Right atrium auricular region (tissue), 2 donors: Measurements from ENCODE around the gene PPP1CB. TPM values are rescaled to one million over a fixed set of nuclear protein-coding genes. Genes with fewer than 3 reads are reported as not detected.
A peak's percentile ranks its signal among the peaks of the same experiment; 100 is the strongest.

Experiments used
- DNase-seq: peaks from one replicate; pipeline ENCODE4 v3.0.0-alpha.2; 2019; ENCODE audit warnings: low spot score
- H3K27ac ChIP-seq, 2 donors: fragments of 200-600 bp; sonication (generic); 1 replicate in 1 of 2; 2 replicates in 1 of 2; pipeline ENCODE4 v1.5.1; 2016 to 2019
- H3K27me3 ChIP-seq, 2 donors: fragments of 200-600 bp; sonication (generic); one replicate each; pipeline versions ENCODE4 v1.5.1 to v1.6.0; 2017 to 2019
- H3K36me3 ChIP-seq: fragments of 200-600 bp; sonication (generic); one replicate; pipeline ENCODE4 v1.5.1; 2016
- H3K4me1 ChIP-seq, 2 donors: fragments of 200-600 bp; sonication (generic); one replicate each; pipeline versions ENCODE4 v1.5.1 to v1.6.0; 2017 to 2019
- H3K4me3 ChIP-seq, 2 donors: fragments of 200-600 bp; sonication (generic); 1 replicate in 1 of 2; 2 replicates in 1 of 2; pipeline ENCODE4 v1.5.1; 2017 to 2019; ENCODE audit warnings: mild to moderate bottlenecking in 1 of 2, moderate library complexity in 1 of 2
- H3K9me3 ChIP-seq, 2 donors: fragments of 200-600 bp; sonication (generic); one replicate each; pipeline ENCODE4 v1.5.1; 2019
- total RNA-seq, 2 donors: library from RNA; depleted of rRNA; stranded (reverse); fragments of >200 nt; gene quantifications; one replicate each; pipeline ENCODE4 v1.1.0, GENCODE V29; 2016
- TF ChIP-seq, protein P1 (sequence below), 2 donors: fragments of 200-600 bp; sonication (generic); IDR thresholded peaks; one replicate each; pipeline ENCODE4 v1.5.1; 2019; ENCODE audit warnings: antibody characterized with exemption in 2 of 2

PPP1CB gene
- total RNA-seq, 2 donors from 2014 or later, result 185 to 213 TPM

GRCh38 chr2:28809927-28810326, 58.3 kb downstream of the PPP1CB start:
- H3K4me3 ChIP-seq, result peak overlapping the region; percentile 11 to 55
- H3K9me3 ChIP-seq, result no peaks in the 10 kb centered on the region
- TF ChIP-seq, protein P1, sequence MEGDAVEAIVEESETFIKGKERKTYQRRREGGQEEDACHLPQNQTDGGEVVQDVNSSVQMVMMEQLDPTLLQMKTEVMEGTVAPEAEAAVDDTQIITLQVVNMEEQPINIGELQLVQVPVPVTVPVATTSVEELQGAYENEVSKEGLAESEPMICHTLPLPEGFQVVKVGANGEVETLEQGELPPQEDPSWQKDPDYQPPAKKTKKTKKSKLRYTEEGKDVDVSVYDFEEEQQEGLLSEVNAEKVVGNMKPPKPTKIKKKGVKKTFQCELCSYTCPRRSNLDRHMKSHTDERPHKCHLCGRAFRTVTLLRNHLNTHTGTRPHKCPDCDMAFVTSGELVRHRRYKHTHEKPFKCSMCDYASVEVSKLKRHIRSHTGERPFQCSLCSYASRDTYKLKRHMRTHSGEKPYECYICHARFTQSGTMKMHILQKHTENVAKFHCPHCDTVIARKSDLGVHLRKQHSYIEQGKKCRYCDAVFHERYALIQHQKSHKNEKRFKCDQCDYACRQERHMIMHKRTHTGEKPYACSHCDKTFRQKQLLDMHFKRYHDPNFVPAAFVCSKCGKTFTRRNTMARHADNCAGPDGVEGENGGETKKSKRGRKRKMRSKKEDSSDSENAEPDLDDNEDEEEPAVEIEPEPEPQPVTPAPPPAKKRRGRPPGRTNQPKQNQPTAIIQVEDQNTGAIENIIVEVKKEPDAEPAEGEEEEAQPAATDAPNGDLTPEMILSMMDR (IDR thresholded peaks at IDR 0.05), result no peak
- peaks cover 0 to 23% of the 10 kb centered on the region in 2 donors for H3K4me1 ChIP-seq
- no peak overlapping the region for H3K27ac ChIP-seq
- no peak for DNase-seq
- no peaks in the 10 kb centered on the region for H3K27me3 ChIP-seq
- H3K36me3 ChIP-seq, result peaks cover 8% of the 10 kb centered on the region

GRCh38 chr2:28810384-28811285, 59.0 kb downstream of the PPP1CB start, which contains the start of gene SPDYA:
Gene SPDYA, plus strand, starts transcription at chr2:28810834. Its CDS starts 5,181 bp downstream, at chr2:28816015.
- TF ChIP-seq, protein P1 (IDR thresholded peaks at IDR 0.05), result peak in 1 of 2 donors; percentile 34
- H3K27ac ChIP-seq, result peak within 1 kb of the TSS in 1 of 2 donors; percentile 33
- peaks cover 0 to 23% of the 10 kb centered on the region in 2 donors for H3K4me1 ChIP-seq
- H3K27me3 ChIP-seq, result no peaks in the 10 kb centered on the region
- no peaks in the 10 kb centered on the region for H3K9me3 ChIP-seq
- peak; percentile 65 for DNase-seq
- H3K36me3 ChIP-seq, result peaks cover 8% of the 10 kb centered on the region
- H3K4me3 ChIP-seq, result peak within 1 kb of the TSS; percentile 11 to 55

GRCh38 chr2:28818053-28818452, 66.4 kb downstream of the PPP1CB start:
- TF ChIP-seq, protein P1 (IDR thresholded peaks at IDR 0.05), result no peak

DNA sequence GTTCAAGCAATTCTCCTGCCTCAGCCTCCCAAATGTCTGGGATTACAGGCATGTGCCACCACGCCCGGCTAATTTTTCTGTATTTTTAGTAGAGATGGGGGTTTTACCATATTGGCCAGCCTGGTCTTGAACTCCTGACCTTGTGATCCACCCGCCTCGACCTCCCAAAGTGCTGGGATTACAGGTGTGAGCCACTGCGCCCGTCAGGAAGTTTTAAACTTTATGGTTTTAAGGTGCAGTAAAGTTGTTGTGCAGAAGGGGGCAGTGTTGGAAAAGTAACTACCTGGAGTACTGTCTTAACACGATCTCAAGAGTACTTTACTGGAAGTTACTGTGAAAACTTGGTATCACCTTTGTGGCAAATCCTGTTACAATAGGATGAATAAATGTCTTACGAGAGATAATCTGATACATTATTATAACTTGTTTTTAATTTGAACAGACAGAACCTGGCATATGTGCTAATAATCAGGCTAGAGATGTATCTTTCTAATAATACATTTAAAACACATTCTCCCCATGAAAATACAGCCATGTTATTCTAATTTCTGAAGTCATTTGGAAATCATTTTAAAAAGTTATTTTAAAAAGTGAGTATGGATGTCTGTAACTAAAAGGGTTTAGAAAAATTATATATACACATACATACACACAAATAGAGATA, 69.8 kb downstream of the PPP1CB start:
- H3K27me3 ChIP-seq, result no peaks in the 10 kb centered on the region
- H3K4me3 ChIP-seq, result no peak overlapping the region
- peaks cover 0 to 4% of the 10 kb centered on the region in 2 donors for H3K4me1 ChIP-seq
- H3K36me3 ChIP-seq, result no peaks in the 10 kb centered on the region
- no peaks in the 10 kb centered on the region for H3K9me3 ChIP-seq
- DNase-seq, result no peak
- TF ChIP-seq, protein P1 (IDR thresholded peaks at IDR 0.05), result peak; percentile 33 to 75
- no peak overlapping the region for H3K27ac ChIP-seq

More at GRCh38 chr2:28818053-28818452, 66.4 kb downstream of the PPP1CB start:
- no peaks in the 10 kb centered on the region for H3K9me3 ChIP-seq
- no peak overlapping the region for H3K4me3 ChIP-seq
- H3K36me3 ChIP-seq, result no peaks in the 10 kb centered on the region
- DNase-seq, result no peak
- H3K27me3 ChIP-seq, result no peaks in the 10 kb centered on the region
- H3K27ac ChIP-seq, result no peak overlapping the region
- peaks cover 0 to 4% of the 10 kb centered on the region in 2 donors for H3K4me1 ChIP-seq

- Histone ChIP-seq H3K9me3 (no peaks in the 10 kb centered on the region), H3K4me1 (peaks cover 0 to 4% of the 10 kb centered on the region in 2 donors), H3K4me3 (no peak overlapping the region), H3K27me3 (no peaks in the 10 kb centered on the region), H3K27ac (no peak overlapping the region), H3K36me3 (no peaks in the 10 kb centered on the region)
- TF ChIP-seq, protein P1 (IDR thresholded peaks at IDR 0.05), result no peak
- no peak for DNase-seq
These were observed 70.4 kb downstream of the PPP1CB start for GRCh38 chr2:28822036-28822435.
